Testis (tissue), 3 donors: ENCODE measurements around the gene ZNF148. TPM values are rescaled to one million over a fixed set of nuclear protein-coding genes. Genes with fewer than 3 reads are reported as not detected.

ENCODE experiments used
- DNase-seq: peaks from one replicate; pipeline ENCODE4 v3.0.0-alpha.2; 2019
- H3K27ac ChIP-seq, 2 donors: fragments of 200-600 bp; sonication (generic); one replicate each; pipeline ENCODE4 v1.5.1; 2019
- H3K27me3 ChIP-seq: fragments of 200-600 bp; sonication (generic); one replicate; pipeline ENCODE4 v1.5.1; 2019
- H3K36me3 ChIP-seq: fragments of 200-600 bp; sonication (generic); one replicate; pipeline ENCODE4 v1.5.1; 2017; ENCODE audit warnings: low read depth; ENCODE audit errors: missing control alignments
- H3K4me1 ChIP-seq: fragments of 200-600 bp; sonication (generic); one replicate; pipeline ENCODE4 v1.5.1; 2019
- H3K4me3 ChIP-seq, 2 donors: fragments of 200-600 bp; sonication (generic); one replicate each; pipeline ENCODE4 v1.5.1; 2017 to 2019
- H3K9me3 ChIP-seq: fragments of 200-600 bp; sonication (generic); one replicate; pipeline ENCODE4 v1.5.1; 2017
- POLR2A ChIP-seq: fragments of 450-650 bp; IDR thresholded peaks from one replicate; pipeline ENCODE4 v1.6.1; 2017; ENCODE audit warnings: antibody characterized with exemption, mild to moderate bottlenecking, moderate library complexity
- WGBS, 2 donors: methylation state at CpG; one replicate each; pipeline ENCODE4 v1.1.5; 2018; 5-methylcytosine and 5-hydroxymethylcytosine counted together
- intact Hi-C: fragments of 100-400 bp; cut with DNase I; formaldehyde crosslinking; loops from one replicate; pipeline ENCODE4 v1.15.1; 2023; ENCODE audit warnings: low total_unique reads
- polyA plus RNA-seq: library from polyadenylated mRNA; stranded (reverse); fragments of 350-450 nt; fragmentation: Illumina TruSeq; extraction: RNeasy Lipid Tissue Mini Kit (QIAGEN cat#74804); gene quantifications from one replicate; pipeline ENCODE4 v1.2.3, GENCODE V29; 2014; ENCODE audit warnings: low read depth, low replicate concordance; ENCODE audit not compliant: insufficient read depth
- total RNA-seq, 2 donors: library from RNA; depleted of rRNA; stranded (reverse); fragments of >200 nt; gene quantifications; one replicate each; pipeline ENCODE4 v1.2.3, GENCODE V29; 2016
- TF ChIP-seq, protein P1 (sequence below), 3 experiments: fragments of 450-650 bp in 2 of 3; fragments of 200-600 bp in 1 of 3; sonication (generic) in 1 of 3; IDR thresholded peaks; one replicate each; pipeline ENCODE4 v1.5.1; 2016 to 2019; ENCODE audit warnings: antibody characterized with exemption in 3 of 3, mild to moderate bottlenecking in 2 of 3, moderate library complexity in 1 of 3

Gene ZNF148
- total and polyA plus RNA-seq, 3 donors from 2014 or later = 17.6 to 33.6 (median 29.7) TPM

DNA sequence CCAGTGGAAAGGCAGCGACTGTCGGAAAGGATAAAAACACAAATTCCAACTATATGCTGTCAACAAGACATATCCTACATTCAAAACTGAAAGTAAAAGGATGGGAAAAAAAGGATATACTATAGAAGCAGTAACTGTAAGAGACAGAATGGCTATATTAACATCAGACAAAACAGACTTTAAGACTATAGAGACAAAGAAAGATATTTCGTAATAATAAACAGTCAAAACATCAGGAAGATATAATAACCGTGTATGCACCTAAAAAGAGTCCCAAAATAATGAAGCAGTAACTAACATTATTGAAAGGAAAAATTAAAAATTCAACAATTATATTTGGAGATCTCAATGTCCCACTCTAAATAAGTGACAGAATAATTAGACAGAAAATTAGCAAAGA, 48.2 kb downstream of the ZNF148 start:
- Histone ChIP-seq H3K4me3 (no peak overlapping the region), H3K9me3 (no peaks in the 10 kb centered on the region), H3K27ac (no peak overlapping the region), H3K36me3 (no peaks in the 10 kb centered on the region), H3K4me1 (no peaks in the 10 kb centered on the region), H3K27me3 (no peaks in the 10 kb centered on the region)
- intact Hi-C loops = no loop called here
- WGBS, 2 donors = 75 to 97% methylated on average over 4 of the region's 4 CpGs
- TF ChIP-seq POLR2A = no peak
- TF ChIP-seq, protein P1, sequence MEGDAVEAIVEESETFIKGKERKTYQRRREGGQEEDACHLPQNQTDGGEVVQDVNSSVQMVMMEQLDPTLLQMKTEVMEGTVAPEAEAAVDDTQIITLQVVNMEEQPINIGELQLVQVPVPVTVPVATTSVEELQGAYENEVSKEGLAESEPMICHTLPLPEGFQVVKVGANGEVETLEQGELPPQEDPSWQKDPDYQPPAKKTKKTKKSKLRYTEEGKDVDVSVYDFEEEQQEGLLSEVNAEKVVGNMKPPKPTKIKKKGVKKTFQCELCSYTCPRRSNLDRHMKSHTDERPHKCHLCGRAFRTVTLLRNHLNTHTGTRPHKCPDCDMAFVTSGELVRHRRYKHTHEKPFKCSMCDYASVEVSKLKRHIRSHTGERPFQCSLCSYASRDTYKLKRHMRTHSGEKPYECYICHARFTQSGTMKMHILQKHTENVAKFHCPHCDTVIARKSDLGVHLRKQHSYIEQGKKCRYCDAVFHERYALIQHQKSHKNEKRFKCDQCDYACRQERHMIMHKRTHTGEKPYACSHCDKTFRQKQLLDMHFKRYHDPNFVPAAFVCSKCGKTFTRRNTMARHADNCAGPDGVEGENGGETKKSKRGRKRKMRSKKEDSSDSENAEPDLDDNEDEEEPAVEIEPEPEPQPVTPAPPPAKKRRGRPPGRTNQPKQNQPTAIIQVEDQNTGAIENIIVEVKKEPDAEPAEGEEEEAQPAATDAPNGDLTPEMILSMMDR (IDR thresholded peaks at IDR 0.05) = no peak
- DNase-seq = no peak

DNA sequence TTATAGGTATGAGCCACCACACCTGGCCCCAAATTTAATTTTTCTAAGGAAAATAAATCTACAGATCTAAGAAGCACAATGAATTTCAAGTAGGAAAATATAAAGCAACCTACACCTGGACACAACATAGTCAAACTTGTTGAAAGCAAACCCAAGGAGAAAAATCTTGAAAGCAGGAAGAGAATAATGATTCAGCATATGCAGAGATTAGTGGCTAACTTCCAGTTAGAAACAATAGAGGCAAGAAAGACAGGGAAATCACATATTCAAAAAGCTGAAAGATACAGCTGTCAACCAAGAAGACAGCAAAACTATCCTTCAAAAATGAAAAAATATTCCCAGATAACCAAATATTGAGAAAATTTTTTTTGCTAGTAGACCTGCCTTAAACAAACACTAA, 49.4 kb downstream of the ZNF148 start:
- Histone ChIP-seq H3K27me3 (no peaks in the 10 kb centered on the region), H3K4me1 (no peaks in the 10 kb centered on the region), H3K9me3 (no peaks in the 10 kb centered on the region), H3K27ac (no peak overlapping the region), H3K4me3 (no peak overlapping the region), H3K36me3 (no peaks in the 10 kb centered on the region)
- no peak for DNase-seq
- intact Hi-C loops = no loop called here
- TF ChIP-seq, protein P1 (IDR thresholded peaks at IDR 0.05) = no peak
- TF ChIP-seq POLR2A = no peak

DNA sequence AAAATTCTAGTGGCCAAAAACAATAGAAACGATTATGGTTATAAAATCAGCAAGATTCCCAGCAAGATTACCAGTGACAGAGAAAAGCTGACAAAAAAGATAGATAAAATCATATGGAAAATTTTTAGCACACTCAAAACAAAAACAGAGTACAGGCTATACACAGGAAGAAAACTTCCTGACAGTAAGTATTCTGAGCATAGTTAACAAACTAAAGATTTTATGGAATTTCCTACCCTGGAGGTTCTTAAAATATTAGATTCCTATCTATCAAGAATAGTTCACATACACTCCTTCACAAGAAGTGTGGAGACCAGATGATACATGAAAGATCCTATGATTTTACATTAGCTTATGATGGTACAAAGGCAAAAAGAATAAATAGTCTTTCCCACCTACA, 50.8 kb downstream of the ZNF148 start:
- no peak for DNase-seq
- 62 to 85% methylated on average over 1 of the region's 1 CpG for WGBS, 2 donors
- Histone ChIP-seq H3K27ac (no peak overlapping the region), H3K27me3 (no peaks in the 10 kb centered on the region), H3K4me1 (no peaks in the 10 kb centered on the region), H3K4me3 (no peak overlapping the region), H3K36me3 (no peaks in the 10 kb centered on the region), H3K9me3 (no peaks in the 10 kb centered on the region)
- intact Hi-C loops = no loop called here
- no peak for TF ChIP-seq POLR2A
- TF ChIP-seq, protein P1 (IDR thresholded peaks at IDR 0.05) = no peak

DNA sequence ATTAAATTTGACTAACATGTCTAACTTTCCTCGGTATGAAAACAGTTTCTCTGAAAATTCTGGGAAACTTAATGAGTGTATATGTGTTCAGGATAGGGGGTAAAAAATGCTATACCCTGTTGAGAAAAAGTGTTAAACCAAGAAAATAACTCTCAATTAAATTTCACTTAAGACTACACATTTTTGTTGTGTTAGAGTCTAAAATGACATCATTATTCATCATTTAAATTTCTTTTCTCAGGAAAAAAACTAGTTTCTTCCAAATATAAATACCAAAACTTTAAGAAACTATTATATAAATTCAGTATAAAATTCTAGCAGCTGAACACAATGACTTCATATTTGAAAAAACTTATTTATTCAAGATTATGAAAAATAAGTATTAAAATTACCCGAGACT, 52.2 kb downstream of the ZNF148 start:
- 85 to 96% methylated on average over 2 of the region's 2 CpGs for WGBS, 2 donors
- no peaks in the 10 kb centered on the region for H3K4me1 ChIP-seq
- DNase-seq = no peak
- no peak for TF ChIP-seq POLR2A
- TF ChIP-seq, protein P1 (IDR thresholded peaks at IDR 0.05) = no peak
- no peak overlapping the region for H3K27ac ChIP-seq
- no peaks in the 10 kb centered on the region for H3K36me3 ChIP-seq
- intact Hi-C loops = no loop called here
- no peaks in the 10 kb centered on the region for H3K9me3 ChIP-seq
- no peaks in the 10 kb centered on the region for H3K27me3 ChIP-seq
- no peak overlapping the region for H3K4me3 ChIP-seq

DNA sequence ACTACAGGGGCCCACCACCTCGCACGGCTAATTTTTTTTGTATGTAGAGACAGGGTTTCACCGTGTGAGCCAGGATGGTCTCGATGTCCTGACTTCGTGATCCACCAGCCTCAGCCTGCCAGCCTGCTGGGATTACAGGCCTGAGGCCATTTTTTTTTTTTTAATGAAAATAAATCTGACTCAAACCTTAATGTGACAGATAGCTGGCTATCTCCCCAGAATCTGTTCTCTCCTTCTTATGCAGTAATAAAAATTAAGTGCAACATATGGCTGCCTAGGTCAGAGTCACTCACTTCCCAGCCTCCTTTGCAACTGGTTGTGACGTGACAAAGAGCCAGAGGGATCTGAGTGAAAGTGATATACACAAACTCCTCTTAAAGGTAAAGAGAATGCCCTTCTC, 53.0 kb downstream of the ZNF148 start:
- no peak overlapping the region for H3K27ac ChIP-seq
- intact Hi-C loops = no loop called here
- no peaks in the 10 kb centered on the region for H3K27me3 ChIP-seq
- WGBS, 2 donors = 93 to 96% methylated on average over 6 of the region's 6 CpGs
- no peaks in the 10 kb centered on the region for H3K9me3 ChIP-seq
- H3K4me3 ChIP-seq = no peak overlapping the region
- no peaks in the 10 kb centered on the region for H3K36me3 ChIP-seq
- no peaks in the 10 kb centered on the region for H3K4me1 ChIP-seq
- DNase-seq = no peak
- TF ChIP-seq POLR2A = no peak
- TF ChIP-seq, protein P1 (IDR thresholded peaks at IDR 0.05) = no peak
